Inferior parietal cortex (tissue), 1 donor: ENCODE measurements around the gene RNF19B.

Experiments used
- DNase-seq: peaks from one replicate; pipeline ENCODE4 v3.0.0-alpha.2; 2016; ENCODE audit errors: extremely low spot score

Gene RNF19B

GRCh38 chr1:32967888-32968568, 3.4 kb upstream of the RNF19B start:
- DNase-seq = no peak

GRCh38 chr1:32966900-32967299, 2.3 kb upstream of the RNF19B start:
- no peak for DNase-seq

- DNase-seq = no peak
Observed at GRCh38 chr1:32965251-32965747, 690 bp upstream of the RNF19B start.

- no peak for DNase-seq
Observed at GRCh38 chr1:32963746-32964460, 706 bp downstream of the RNF19B start.

GRCh38 chr1:32962248-32962896, 2.2 kb downstream of the RNF19B start:
- DNase-seq = no peak

GRCh38 chr1:32960819-32961355, 3.7 kb downstream of the RNF19B start:
- DNase-seq = no peak

- DNase-seq = no peak
Observed at GRCh38 chr1:32960342-32960741, 4.3 kb downstream of the RNF19B start.

- DNase-seq = no peak
Observed at GRCh38 chr1:32958827-32959226, 5.8 kb downstream of the RNF19B start.

- DNase-seq = no peak
Observed at GRCh38 chr1:32957017-32957416, 7.6 kb downstream of the RNF19B start.

- DNase-seq = no peak
Observed at GRCh38 chr1:32954168-32954567, 10.4 kb downstream of the RNF19B start.

GRCh38 chr1:32953495-32953894, 11.1 kb downstream of the RNF19B start:
- DNase-seq = no peak

- DNase-seq = no peak
Observed at GRCh38 chr1:32949519-32949918, 15.1 kb downstream of the RNF19B start.

GRCh38 chr1:32948905-32949304, 15.7 kb downstream of the RNF19B start:
- DNase-seq = no peak

- no peak for DNase-seq
Observed at GRCh38 chr1:32948390-32948722, 16.3 kb downstream of the RNF19B start.

- DNase-seq = no peak
Observed at GRCh38 chr1:32947669-32948389, 16.8 kb downstream of the RNF19B start.

- no peak for DNase-seq
Observed at GRCh38 chr1:32946413-32946812, 18.2 kb downstream of the RNF19B start.

GRCh38 chr1:32944180-32944579, 20.4 kb downstream of the RNF19B start:
- no peak for DNase-seq

GRCh38 chr1:32939655-32940371, 24.8 kb downstream of the RNF19B start:
- DNase-seq = no peak

- no peak for DNase-seq
Observed at GRCh38 chr1:32937061-32937460, 27.5 kb downstream of the RNF19B start.

- DNase-seq = no peak
Observed at GRCh38 chr1:32934535-32934934, 30.1 kb downstream of the RNF19B start.

- DNase-seq = no peak
Observed at GRCh38 chr1:32933742-32934322, 30.8 kb downstream of the RNF19B start.
